GM19239 (cell line): ENCODE measurements around the gene CEP20.

Experiments used
- DNase-seq: peaks from one replicate; pipeline ENCODE4 v3.0.0; 2011; ENCODE audit warnings: low spot score; ENCODE audit not compliant: insufficient read length
- FAIRE-seq: peaks from 2 replicates; lab custom pipeline; 2011; peaks lifted over from hg19 to GRCh38; lab: Jason Lieb, UNC

CEP20 gene

DNA sequence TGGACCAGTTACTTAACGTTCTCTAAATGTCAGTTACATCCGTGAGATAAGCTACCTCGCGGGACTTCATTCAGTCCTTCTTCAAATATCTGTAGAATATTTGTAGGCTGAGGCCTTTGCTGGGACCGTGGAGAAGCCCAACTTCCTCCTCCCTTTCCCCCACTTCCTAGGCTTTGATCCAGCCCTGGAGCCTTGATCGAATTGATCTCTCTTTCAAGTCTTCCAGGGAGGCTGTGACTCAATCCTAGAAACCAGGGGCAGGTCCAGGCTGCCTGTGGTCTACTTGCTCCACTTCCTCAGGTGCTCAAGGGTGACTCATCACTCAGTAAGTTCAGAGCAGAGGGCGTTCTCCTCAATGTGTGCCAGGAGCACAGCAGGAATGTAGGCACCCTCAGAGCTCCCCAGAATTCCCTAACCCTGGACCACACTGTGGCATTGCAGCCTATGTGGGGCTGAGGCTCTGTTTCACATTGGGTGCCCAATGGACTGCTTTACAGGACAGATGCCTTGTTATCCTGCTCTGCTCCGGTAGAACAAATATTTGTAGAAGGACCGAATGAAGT, 11.2 kb upstream of the CEP20 start:
- DNase-seq (peak; percentile 28), FAIRE-seq (peak; percentile 70)

DNA sequence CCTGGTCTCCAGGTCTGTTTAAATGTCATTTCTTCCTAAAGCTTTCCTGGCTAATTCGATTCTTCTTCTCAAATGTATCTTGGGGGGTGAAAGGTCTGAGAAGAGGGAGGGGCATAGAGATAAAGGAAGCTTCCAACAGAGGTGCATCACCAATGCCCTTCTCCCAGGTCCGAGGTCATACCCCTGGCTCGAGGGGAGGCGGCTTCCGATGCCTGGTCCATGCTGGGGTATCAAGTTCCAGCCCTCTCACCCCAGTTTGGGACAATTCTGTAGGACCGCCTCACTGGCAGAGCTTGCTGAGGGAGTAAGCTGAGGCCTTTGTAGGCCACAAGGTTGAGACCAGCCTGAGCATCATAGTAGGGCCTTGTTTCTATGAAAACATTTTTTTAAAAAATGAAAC, 10.3 kb upstream of the CEP20 start:
- no peak for DNase-seq
- no peak for FAIRE-seq

DNA sequence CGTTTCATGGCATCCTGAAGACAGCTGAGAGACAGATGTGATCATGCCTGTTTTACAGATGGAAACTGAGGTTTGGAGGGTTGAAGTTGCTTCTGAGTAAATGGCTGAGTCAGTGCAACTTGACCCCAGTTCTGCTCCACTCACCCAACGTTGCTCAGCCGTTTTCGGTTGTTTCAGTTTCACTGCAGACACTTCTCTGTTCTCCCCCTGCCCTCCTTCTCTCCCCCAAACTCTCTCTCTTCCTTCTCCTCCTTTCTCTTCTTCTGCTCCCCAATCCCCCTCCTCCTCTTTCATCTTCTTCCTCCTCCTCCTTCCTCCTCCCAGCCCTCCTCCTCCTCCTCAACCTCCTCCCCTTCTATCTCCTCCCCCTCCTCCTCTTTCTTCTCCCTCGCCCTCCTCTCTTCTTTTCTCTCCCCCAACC, 9.4 kb upstream of the CEP20 start:
- peak; percentile 48 for DNase-seq
- peak; percentile 92 for FAIRE-seq

- FAIRE-seq, result no peak
- no peak for DNase-seq
Measured at GRCh38 chr16:15897121-15897780, 8.8 kb upstream of the CEP20 start.

GRCh38 chr16:15894571-15895374, 6.4 kb upstream of the CEP20 start:
- FAIRE-seq, result no peak
- no peak for DNase-seq

DNA sequence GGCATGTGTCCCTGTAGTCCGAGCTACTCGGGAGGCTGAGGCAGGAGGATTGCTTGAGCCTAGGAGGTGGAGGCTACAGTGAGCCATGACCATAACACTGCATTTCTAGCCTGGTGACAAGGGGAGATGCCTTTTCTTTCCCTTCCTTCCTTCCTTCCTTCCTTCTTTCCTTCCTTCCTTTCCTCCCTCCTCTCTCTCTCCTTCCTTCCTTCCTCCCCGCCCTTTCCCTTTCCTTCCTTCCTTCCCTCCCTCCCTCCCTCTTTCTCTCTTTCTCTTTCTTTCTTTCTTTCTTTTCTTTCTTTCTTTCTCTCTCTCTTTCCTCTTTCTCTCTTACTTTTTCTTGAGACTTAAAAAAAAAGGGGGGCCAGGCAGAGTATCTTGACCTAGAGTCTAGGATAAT, 3.1 kb upstream of the CEP20 start:
- DNase-seq, result no peak
- FAIRE-seq, result no peak

DNA sequence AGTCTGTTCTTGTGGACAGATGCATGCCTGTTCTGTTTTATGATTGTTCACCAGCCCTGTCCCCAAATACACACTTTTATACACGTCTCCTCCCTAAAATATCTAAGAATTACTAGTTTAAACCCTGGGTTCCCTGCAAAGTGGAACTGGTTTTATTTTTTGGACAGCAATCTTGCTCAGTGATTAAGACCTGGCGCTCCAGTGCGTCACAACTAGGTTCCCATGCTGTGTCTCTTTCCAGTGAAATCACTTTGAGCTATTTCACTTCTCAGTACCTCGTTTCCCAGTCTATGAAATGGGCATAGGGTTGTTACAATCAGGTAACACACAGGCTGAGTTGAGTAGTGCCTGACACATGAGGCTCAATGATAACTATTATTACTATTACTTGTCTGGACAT, 1.1 kb downstream of the CEP20 start:
- no peak for DNase-seq
- FAIRE-seq, result no peak

DNA sequence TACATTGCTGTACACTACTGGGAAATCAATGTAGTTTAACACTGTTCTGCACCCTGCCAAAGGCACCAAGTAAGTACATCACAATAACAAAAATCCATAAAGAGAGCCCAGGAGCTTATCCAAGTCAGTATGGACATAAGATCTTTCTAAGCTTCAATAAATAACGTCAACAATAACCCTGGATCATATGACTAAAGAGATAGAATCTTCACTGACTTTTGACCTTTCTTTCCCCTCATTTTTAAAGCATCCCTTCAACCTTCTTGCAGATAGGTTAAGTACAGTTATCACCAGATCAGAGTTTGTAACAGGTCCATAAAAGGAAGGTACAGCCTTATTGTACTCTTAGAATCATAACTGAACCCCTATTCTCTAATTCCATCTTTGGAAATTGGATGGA, 2.3 kb downstream of the CEP20 start:
- DNase-seq, result no peak
- FAIRE-seq, result no peak

DNA sequence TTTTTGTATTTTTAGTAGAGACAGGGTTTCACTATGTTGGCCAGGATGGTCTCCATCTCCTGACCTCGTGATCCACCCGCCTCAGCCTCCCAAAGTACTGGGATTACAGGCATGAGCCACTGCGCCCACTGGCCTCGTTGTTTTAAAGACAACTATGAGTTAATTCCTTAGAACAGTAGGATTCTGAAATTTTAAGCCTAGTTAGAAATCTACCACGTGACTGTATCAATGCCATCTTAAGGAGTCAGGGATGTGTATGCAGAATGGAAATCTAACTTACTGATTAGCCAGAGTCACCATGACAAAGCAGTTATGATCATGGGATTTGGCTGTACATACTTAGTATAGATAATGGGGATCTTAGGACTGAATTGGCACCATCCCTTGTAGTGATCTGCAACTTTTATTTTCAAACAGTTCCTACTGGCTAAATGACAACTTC, 2.8 kb downstream of the CEP20 start:
- no peak for DNase-seq
- FAIRE-seq, result no peak

DNA sequence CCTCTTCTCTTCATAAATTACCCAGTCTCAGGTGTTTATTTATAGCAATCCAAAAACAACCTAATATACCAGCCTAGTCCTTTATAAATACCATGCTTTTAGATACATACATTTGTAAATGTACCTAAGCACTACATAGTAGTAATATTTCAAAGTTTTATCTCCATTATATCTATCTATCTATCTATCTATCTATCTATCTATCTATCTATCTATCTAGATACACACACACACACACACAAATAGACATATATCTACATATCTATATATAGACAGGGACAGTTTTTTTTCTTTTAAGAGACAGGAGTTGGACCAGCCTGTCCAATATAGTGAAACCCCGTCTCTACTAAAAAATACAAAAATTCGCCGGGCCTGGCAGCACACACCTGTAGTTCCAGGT, 5.8 kb downstream of the CEP20 start:
- DNase-seq (no peak), FAIRE-seq (no peak)

DNA sequence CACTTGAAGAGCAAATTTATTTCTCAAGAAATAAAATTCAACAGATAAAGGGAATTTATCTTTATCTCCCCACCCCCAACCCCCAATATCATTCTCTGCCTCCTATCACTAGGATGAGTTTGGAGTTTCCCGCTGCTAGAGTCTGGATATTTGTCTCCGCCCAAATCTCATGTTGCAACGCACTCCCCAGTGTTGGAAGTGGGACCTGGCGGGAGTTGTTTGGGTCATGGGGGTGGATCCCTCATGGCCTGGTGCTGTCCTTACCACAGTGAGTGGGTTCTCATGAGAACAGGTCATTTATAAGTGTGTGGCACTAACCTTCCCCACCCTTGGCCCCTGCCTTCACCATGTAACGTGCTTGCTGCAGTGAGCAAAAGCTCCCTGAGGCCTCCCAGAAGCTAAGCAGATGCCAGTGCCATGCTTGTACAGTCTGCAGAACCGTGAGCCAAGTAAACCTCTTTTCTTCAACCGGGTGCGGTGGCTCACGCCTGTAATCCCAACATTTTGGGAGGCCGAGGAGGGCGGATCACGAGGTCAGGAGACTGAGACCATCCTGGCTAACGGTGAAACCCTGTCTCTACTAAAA, 6.5 kb downstream of the CEP20 start:
- DNase-seq, result no peak
- no peak for FAIRE-seq

- FAIRE-seq (no peak), DNase-seq (no peak)
Measured at GRCh38 chr16:15880434-15881308, 7.7 kb downstream of the CEP20 start.

DNA sequence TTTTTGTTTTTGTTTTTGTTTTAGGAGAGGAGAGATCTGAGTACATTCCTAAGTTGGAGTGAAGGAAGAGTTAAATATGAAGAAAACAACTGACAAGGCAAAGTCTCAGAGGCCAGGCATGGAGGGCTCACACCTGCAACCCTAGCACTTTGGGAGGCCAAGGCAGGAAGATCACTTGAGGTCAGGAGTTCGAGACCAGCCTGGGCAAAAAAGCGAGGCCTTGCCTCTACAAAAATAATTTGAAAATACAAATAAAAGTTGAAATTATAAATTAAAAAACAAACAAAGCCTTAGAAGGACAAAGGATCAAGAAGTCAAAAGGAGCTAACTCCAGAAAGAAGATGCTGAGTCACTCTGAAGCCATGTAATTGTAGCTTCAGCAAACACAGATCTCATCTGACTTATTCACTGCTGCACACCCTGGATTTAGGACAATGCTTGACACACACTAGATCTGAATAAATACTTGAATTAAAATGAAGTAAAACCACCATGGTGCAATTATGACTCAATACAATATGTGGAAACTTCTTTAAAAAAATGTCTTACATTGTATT, 9.1 kb downstream of the CEP20 start:
- no peak for DNase-seq
- no peak for FAIRE-seq

DNA sequence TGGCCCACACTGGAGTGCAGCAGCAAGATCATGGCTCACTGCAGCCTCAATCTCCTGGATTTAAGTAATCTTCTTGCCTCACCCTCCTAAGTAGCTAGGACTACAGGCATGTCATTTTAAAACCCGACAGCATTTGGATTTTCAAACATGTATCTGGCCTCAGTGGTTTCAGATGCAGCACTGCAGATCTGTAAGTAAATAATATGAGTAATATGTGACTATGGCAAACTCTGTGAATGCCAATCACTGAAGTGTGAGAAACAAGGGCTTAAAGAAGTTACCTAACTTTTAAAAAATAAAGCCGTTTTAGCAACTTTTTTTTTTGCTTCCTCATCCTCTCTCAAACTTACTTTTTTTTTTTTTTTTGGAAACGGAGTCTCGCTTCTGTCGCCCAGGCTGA, 11.9 kb downstream of the CEP20 start:
- FAIRE-seq (no peak), DNase-seq (no peak)

DNA sequence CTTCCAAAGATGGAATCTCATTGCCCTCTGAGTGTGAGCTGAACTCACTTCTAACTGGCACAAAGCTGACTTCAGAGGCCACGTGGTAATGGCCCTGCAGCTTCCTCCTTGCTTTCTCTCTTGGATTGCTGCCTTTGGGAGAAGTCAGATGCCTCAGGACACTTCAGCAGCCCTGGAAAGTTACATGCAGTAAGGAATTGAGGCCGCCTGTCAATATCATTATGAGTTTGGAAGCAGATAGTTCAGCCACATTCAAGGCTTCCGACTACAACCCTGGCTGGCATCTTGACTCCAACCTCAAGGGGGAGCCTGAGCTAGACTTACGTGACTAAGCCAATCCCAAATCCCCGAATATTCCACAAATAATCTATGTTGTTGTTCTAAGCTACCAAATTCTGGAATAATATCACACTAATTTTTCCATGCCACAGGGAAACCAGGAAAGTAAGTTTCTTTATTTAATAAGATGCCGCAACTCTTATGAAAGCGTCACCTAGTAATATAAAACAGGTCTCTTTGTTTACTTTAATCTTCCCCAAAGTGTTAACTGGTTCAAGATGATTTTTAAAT, 13.6 kb downstream of the CEP20 start:
- peak; percentile 18 for FAIRE-seq
- no peak for DNase-seq

- no peak for FAIRE-seq
- no peak for DNase-seq
Measured at GRCh38 chr16:15873737-15874136, 14.7 kb downstream of the CEP20 start.

GRCh38 chr16:15873301-15873700, 15.1 kb downstream of the CEP20 start:
- FAIRE-seq (no peak), DNase-seq (no peak)

DNA sequence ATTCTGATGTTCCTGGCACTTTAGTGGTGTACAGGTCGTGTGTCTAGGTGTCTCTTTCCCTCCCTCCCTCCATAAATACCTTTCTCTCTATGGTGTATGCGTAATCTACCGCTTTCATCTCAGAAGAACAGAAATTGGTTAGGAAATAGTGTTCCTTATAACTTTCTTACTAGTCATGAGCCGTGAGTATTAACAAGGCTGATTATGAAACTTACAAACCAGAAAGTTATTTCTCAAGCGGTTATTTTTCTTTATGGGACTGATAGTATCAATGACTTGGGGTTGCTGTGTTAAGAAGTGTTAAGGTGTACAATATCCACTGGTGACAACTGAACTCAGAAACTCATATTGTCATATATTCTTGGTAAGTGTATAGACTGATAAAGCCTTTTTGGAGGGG, 18.4 kb downstream of the CEP20 start:
- FAIRE-seq, result no peak

GRCh38 chr16:15866451-15866850, 22.0 kb downstream of the CEP20 start:
- FAIRE-seq, result no peak
- DNase-seq, result no peak

More for the DNA sequence above, 18.4 kb downstream of the CEP20 start:
- DNase-seq, result no peak
